ENCODE results near the gene CAMK4.

DNA sequence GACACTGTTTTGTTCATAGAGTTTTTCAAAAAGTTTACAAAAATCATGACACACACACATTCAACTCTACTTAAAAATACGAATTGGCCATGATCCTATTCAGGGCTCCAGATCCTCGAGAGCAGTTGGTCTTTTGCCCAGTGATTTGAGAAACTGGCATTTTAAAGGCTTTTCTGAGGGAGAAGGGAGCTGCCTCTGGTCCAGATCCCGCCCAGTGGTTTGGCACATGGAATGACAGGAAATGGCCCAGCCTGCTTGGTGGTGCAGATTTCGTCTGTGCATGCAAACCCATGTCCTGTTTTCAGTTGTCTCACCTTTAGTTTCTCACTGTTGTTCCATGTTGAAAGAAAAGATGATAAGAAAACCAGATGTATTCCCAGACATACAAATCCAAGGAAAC lies 3.6 kb downstream of the CAMK4 start:
- TF ChIP-seq GATA3 (IDR thresholded peaks at IDR 0.05; ENCODE audit: low read depth, low read length) (no peak), GATA2 (IDR thresholded peaks at IDR 0.05; ENCODE audit: low read depth, low read length) (no peak)
